Prostate gland (tissue), 2 donors: ENCODE measurements around the gene DBN1.

Source experiments
- POLR2AphosphoS5 ChIP-seq: sonication (generic); formaldehyde crosslinking; IDR thresholded peaks from one replicate; pipeline ENCODE4 v1.6.1; 2017; ENCODE audit warnings: antibody characterized with exemption
- TF ChIP-seq, protein P1 (sequence below), 4 experiments: fragments of 200-600 bp in 2 of 4; fragments of 450-650 bp in 2 of 4; sonication (generic) in 2 of 4; IDR thresholded peaks; 1 replicate in 3 of 4; 2 replicates in 1 of 4; pipeline ENCODE4 v1.5.1; 2016 to 2019; ENCODE audit warnings: antibody characterized with exemption in 4 of 4, mild to moderate bottlenecking in 2 of 4, moderate library complexity in 2 of 4

DNA sequence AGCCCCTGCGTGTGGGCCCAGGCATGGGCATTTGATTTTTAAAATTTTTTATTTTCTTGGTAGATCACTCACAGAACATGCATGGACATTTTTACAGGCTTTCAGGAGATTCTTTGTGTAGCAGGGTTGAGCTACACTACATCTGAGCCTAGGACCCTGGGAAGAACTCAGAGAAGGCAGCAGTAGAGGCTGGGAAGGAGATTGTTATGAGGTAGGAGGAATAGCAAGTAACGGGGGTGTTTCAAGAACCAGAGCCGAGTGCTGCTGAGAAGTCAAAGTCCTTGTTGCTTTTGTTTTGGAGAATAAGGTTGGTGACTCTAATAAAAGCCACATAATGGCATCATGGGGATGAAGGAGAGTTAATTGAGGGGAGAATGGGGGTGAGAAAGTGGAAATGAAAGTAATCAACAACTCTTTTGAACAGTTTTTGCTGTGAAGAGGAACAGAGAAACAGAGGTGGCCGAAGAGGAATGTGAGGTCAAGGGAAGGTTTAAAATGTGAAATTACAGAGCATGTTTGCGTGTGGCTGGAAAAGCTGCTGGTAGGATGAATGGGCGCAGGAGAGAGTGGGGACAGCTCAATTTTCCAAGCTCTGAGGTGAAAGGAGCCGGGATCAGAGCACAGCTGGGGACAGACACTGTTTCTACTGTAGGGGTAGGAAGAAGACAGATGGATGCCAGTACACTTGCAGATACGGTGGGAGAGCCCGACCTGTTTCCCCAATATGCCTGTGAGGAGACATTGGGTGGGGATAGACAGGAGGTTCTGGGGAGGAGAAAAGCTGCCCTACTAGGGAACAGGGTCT, 28.6 kb upstream of the DBN1 start:
- TF ChIP-seq, protein P1, sequence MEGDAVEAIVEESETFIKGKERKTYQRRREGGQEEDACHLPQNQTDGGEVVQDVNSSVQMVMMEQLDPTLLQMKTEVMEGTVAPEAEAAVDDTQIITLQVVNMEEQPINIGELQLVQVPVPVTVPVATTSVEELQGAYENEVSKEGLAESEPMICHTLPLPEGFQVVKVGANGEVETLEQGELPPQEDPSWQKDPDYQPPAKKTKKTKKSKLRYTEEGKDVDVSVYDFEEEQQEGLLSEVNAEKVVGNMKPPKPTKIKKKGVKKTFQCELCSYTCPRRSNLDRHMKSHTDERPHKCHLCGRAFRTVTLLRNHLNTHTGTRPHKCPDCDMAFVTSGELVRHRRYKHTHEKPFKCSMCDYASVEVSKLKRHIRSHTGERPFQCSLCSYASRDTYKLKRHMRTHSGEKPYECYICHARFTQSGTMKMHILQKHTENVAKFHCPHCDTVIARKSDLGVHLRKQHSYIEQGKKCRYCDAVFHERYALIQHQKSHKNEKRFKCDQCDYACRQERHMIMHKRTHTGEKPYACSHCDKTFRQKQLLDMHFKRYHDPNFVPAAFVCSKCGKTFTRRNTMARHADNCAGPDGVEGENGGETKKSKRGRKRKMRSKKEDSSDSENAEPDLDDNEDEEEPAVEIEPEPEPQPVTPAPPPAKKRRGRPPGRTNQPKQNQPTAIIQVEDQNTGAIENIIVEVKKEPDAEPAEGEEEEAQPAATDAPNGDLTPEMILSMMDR (IDR thresholded peaks at IDR 0.05), result no peak
- TF ChIP-seq POLR2AphosphoS5, result no peak
